Astrocyte of the cerebellum (primary cell): ENCODE measurements around the gene ENTPD6.
"Not testable (repeated sequence)": the region's sequence is repeated elsewhere in the genome, so short reads cannot be mapped to it uniquely, and the experiment has no call there.

ENCODE experiments used
- DNase-seq: peaks from one replicate; pipeline ENCODE4 v3.0.0-alpha.2; 2011; ENCODE audit warnings: low read depth
- H3K4me3 ChIP-seq: 2 replicates; pipeline ENCODE4 v1.5.1; 2011; ENCODE audit warnings: mild to moderate bottlenecking, low read depth, low read length, moderate library complexity
- in situ Hi-C: cut with HindIII; loops from 2 replicates; pipeline ENCODE4 v1.10.0; 2017; ENCODE audit warnings: low sequenced_read_pairs
- TF ChIP-seq, protein P1 (sequence below): IDR thresholded peaks from 2 replicates; pipeline ENCODE4 v1.5.1; 2012; ENCODE audit warnings: low read length, low read depth, moderate library complexity, mild to moderate bottlenecking; ENCODE audit errors: missing control alignments

The ENTPD6 gene

DNA sequence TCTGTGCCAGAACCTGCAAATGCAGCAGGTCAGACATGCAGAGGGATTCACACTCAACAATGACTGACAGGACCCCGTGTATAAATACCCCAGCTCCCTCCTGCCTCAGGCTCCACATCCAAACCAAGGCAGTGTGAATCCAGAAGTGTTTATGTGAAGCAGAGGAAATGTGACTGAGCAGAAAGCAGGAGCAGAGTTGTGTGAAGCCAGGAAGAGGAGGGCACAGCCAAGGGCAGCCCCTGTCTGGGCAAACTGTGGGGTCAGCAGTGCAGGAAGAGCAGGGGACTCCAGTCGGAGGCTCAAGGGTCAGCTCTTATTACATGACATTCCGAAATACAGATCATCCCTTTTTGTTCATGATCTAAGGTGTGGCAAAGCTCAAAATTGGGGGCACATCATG lies 19.3 kb upstream of the ENTPD6 start:
- TF ChIP-seq, protein P1, sequence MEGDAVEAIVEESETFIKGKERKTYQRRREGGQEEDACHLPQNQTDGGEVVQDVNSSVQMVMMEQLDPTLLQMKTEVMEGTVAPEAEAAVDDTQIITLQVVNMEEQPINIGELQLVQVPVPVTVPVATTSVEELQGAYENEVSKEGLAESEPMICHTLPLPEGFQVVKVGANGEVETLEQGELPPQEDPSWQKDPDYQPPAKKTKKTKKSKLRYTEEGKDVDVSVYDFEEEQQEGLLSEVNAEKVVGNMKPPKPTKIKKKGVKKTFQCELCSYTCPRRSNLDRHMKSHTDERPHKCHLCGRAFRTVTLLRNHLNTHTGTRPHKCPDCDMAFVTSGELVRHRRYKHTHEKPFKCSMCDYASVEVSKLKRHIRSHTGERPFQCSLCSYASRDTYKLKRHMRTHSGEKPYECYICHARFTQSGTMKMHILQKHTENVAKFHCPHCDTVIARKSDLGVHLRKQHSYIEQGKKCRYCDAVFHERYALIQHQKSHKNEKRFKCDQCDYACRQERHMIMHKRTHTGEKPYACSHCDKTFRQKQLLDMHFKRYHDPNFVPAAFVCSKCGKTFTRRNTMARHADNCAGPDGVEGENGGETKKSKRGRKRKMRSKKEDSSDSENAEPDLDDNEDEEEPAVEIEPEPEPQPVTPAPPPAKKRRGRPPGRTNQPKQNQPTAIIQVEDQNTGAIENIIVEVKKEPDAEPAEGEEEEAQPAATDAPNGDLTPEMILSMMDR: no peak
- DNase-seq: no peak
- in situ Hi-C loops: no loop called here
- no peak overlapping the region for H3K4me3 ChIP-seq

DNA sequence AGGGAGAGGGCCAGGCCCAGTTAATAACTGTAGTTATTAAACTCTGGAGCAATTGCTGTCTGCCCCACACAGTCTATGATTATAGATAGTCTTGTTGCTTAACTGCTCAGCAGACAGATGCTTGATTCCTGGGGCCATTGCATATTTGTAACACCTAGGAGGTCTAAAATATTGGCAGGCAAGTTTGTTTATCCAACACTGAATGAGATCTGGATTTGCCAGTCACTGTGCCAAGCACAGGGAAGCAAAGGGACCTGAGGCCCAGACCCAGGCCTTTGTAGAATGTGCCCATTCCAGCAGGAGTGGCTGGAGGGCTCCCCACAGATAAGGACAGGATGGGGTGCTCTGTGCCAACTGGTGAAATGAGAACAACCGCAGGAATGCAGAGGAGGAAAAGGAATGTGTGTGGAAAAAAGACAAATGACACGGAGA lies 17.6 kb upstream of the ENTPD6 start:
- in situ Hi-C loops: no loop called here
- DNase-seq: peak; percentile 69
- TF ChIP-seq, protein P1: no peak
- no peak overlapping the region for H3K4me3 ChIP-seq

DNA sequence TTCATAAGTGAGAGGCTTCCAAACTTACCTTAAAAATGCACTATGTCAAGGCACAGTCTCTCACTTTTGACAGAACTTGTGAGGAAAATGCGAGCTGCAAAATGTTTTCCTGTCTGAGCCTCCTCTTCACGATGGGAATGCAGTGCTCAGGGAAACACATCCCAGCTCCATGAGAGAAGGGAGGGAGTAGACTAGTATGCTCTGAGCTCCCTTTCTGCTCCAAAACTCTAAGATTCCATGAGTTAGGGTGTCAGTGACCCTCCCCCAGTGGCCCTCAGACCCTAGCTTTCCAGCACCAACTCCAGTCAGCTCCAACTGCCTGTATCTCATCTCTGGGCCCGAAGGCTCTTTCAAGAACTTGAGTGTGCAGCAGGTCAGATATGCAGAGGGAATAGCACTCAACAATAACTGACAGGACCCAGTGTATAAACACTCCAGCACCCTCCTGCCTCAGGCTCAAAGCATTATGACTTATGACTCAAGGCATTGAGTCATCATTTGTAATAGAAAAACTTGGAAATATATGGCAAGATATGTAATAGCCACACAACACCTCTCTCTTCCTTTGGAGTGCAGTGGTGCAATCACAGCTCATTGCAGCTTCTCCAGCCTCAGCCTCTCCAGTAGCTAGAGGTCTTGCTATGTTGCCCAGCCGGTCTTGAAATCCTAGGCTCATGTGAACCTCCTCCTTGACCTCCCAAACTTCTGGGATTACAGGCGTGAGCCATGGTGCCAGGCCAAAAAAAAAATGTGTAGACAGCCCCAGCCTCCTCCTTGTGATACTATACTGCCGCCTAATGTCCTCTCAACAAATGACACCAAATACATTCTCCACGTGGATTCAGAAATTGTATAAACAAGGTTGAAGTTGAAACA lies 16.7 kb upstream of the ENTPD6 start:
- in situ Hi-C loops: no loop called here
- DNase-seq: peak; percentile 55
- H3K4me3 ChIP-seq: no peak overlapping the region
- TF ChIP-seq, protein P1: peak; percentile 87

DNA sequence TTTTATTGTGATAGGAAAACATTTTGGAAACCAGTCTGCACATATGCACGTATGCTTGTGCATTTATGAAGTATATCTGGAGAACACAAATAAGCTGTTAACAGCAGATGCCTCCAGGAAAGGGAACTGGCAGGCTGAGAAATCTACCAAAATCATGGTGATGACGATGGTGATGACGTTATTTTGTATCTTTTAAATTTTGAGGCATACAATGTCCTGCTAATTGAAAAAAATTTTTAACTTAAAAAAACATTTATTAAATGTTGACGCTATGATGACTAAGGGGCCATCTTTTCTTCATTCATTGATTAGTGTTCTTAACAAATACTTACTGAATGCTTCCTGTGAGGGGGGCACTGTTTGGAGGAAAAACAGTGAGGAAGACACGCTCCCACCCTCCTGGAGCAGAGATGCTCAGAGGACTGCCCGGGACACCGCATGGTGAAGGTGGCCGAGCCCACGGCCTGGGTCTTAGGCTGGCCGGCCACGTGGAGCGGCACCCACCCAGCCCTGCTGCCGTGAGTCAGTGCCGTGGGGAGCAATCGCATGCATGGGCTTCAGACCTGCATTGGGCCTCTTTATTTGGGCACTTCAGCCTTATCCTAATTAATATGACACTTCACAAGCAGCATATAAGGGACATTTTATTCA lies 15.9 kb upstream of the ENTPD6 start:
- in situ Hi-C loops: no loop called here
- TF ChIP-seq, protein P1: no peak
- H3K4me3 ChIP-seq: no peak overlapping the region
- DNase-seq: no peak

DNA sequence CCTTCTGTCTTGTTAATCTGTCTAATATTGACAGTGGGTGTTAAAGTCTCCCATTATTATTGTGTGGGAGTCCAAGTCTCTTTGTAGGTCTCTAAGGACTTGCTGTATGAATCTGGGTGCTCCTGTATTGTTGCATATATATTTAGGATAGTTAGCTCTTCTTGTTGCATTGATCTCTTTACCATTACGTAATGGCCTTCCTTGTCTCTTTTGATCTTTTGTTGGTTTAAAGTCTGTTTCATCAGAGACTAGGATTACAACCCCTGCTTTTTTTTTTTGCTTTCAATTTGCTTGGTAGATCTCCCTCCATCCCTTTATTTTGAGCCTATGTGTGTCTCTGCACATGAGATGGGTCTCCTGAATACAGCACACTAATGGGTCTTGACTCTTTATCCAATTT lies 11.1 kb upstream of the ENTPD6 start:
- H3K4me3 ChIP-seq, DNase-seq, in situ Hi-C loops: not testable (repeated sequence)

DNA sequence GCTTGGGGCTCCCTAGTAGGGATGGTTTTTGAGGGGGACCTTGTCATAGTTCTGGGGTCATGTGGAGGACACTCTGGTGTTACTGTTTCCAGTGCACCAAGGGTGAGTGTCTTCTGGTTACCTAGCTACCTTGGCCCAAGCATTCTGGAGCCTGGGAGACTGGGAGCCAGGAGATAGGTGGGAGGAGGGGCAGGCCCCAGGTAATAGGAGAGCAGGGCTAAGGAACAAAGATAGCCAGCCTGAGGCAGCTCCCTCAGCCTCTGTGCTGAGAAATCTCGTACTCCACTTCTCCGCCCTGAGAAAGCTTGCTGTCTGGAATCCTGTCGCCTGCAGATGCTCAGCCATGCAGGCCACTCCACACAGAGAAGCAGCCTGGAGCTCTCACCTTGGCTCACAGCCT lies 8.3 kb upstream of the ENTPD6 start:
- DNase-seq: no peak
- no peak overlapping the region for H3K4me3 ChIP-seq
- in situ Hi-C loops: no loop called here
- TF ChIP-seq, protein P1: no peak

DNA sequence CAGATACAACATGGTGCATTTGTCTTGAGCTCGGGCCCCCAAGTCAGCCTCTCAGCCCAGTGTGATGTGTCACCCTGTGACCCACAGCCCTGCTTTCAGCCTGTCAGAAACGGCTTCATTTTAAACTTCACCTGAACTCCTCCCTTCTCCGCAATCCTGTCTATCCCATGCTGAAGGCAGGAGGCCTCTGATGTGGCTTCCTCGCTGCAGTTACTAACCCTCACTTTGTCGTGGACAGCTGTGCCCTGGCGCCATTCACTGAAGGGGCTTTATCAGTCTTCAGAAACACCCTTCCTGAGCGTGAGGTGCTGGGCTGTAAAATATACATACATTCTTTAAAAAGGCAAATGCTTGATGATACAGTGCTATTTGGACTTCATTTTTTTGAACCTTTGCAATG lies 7.9 kb upstream of the ENTPD6 start:
- in situ Hi-C loops: no loop called here
- TF ChIP-seq, protein P1: no peak
- no peak for DNase-seq
- no peak overlapping the region for H3K4me3 ChIP-seq
